Neural cell (in vitro differentiated cells): Measurements from ENCODE around the gene NUDCD2. TPM values are rescaled to one million over a fixed set of nuclear protein-coding genes. Genes with fewer than 3 reads are reported as not detected.
A peak's percentile ranks its signal among the peaks of the same experiment; 100 is the strongest.

Experiments used
- H2AFZ ChIP-seq: fragments of 200-600, 300-800 bp; sonication (generic), shearing (Covaris generic); 2 replicates; pipeline ENCODE4 v1.6.0; 2014; ENCODE audit warnings: low read depth, mild to moderate bottlenecking, antibody characterized with exemption, low read length, moderate library complexity
- H3F3A ChIP-seq: fragments of 200-600 bp; shearing (Covaris generic); 2 replicates; pipeline ENCODE4 v1.6.1; 2016; ENCODE audit warnings: mild to moderate bottlenecking, moderate library complexity, mixed read lengths, antibody characterized with exemption, low read length; ENCODE audit not compliant: insufficient read depth, poor library complexity, severe bottlenecking
- H3K27ac ChIP-seq: fragments of 200-600, 300-800 bp; sonication (generic), shearing (Covaris generic); 2 replicates; pipeline ENCODE4 v1.5.1; 2014; ENCODE audit warnings: mild to moderate bottlenecking, low read length, moderate library complexity
- H3K27me3 ChIP-seq: fragments of 300-800, 200-600 bp; sonication (generic), shearing (Covaris generic); 2 replicates; pipeline ENCODE4 v1.6.0; 2014; ENCODE audit warnings: mild to moderate bottlenecking, low read depth, low read length, moderate library complexity; ENCODE audit not compliant: insufficient read depth
- H3K36me3 ChIP-seq: fragments of 300-800, 200-600 bp; sonication (generic), shearing (Covaris generic); 2 replicates; pipeline ENCODE4 v1.5.1; 2014; ENCODE audit warnings: mild to moderate bottlenecking, antibody characterized with exemption, low read length, moderate library complexity; ENCODE audit not compliant: insufficient read depth
- H3K4me2 ChIP-seq: fragments of 300-800, 200-600 bp; sonication (generic), shearing (Covaris generic); 2 replicates; pipeline ENCODE4 v1.6.0; 2014; ENCODE audit warnings: mild to moderate bottlenecking, low read length
- H3K4me3 ChIP-seq: fragments of 300-800, 200-600 bp; sonication (generic), shearing (Covaris generic); 2 replicates; pipeline ENCODE4 v1.5.1; 2014; ENCODE audit warnings: mild to moderate bottlenecking, low read length, moderate library complexity
- H3K79me2 ChIP-seq: fragments of 200-600 bp; shearing (Covaris generic); replicated peaks from 2 replicates; pipeline ENCODE4 v1.6.0; 2014; ENCODE audit warnings: mild to moderate bottlenecking, low read length, moderate library complexity; ENCODE audit not compliant: insufficient read depth
- H3K9ac ChIP-seq: fragments of 300-800, 200-600 bp; sonication (generic), shearing (Covaris generic); 2 replicates; pipeline ENCODE4 v1.6.1; 2016; ENCODE audit warnings: mild to moderate bottlenecking, low read length, mixed read lengths
- H3K9me2 ChIP-seq: fragments of 200-600 bp; shearing (Covaris generic); 2 replicates; pipeline ENCODE4 v1.6.1; 2016; ENCODE audit warnings: mild to moderate bottlenecking, low read length, mixed read lengths; ENCODE audit not compliant: insufficient read depth
- H3K9me3 ChIP-seq: fragments of 200-600, 300-800 bp; sonication (generic), shearing (Covaris generic); 2 replicates; pipeline ENCODE4 v1.6.1; 2016; ENCODE audit warnings: mild to moderate bottlenecking, mixed run types, low read length, moderate library complexity, mixed read lengths
- H4K20me1 ChIP-seq: fragments of 200-600 bp; shearing (Covaris generic); 2 replicates; pipeline ENCODE4 v1.6.1; 2016; ENCODE audit warnings: mild to moderate bottlenecking, mixed run types; ENCODE audit not compliant: insufficient read depth
- CTCF ChIP-seq: fragments of 450-650 bp; IDR thresholded peaks from 2 replicates; pipeline ENCODE4 v1.5.1; 2014; ENCODE audit warnings: antibody characterized with exemption, mild to moderate bottlenecking, moderate library complexity; ENCODE audit not compliant: poor library complexity, severe bottlenecking
- EP300 ChIP-seq: fragments of 450-650 bp; conservative IDR thresholded peaks from 2 replicates; pipeline ENCODE4 v1.6.1; 2014; ENCODE audit warnings: antibody characterized with exemption, mild to moderate bottlenecking, moderate library complexity; ENCODE audit not compliant: poor library complexity, severe bottlenecking
- EZH2 ChIP-seq: fragments of 200-600, 300-800 bp; shearing (Covaris generic), sonication (generic); IDR thresholded peaks from 2 replicates; pipeline ENCODE4 v1.6.1; 2014; ENCODE audit warnings: antibody characterized with exemption, low read length, borderline replicate concordance, mild to moderate bottlenecking; ENCODE audit not compliant: insufficient read depth, poor library complexity, severe bottlenecking
- MXI1 ChIP-seq: fragments of 450-650 bp; conservative IDR thresholded peaks from 2 replicates; pipeline ENCODE4 v1.6.1; 2014; ENCODE audit warnings: antibody characterized with exemption, mild to moderate bottlenecking; ENCODE audit not compliant: poor library complexity, severe bottlenecking
- POLR2AphosphoS5 ChIP-seq: IDR thresholded peaks from 2 replicates; pipeline ENCODE4 v1.6.1; 2012
- RAD21 ChIP-seq: fragments of 450-650 bp; conservative IDR thresholded peaks from 2 replicates; pipeline ENCODE4 v1.6.1; 2014; ENCODE audit warnings: antibody characterized with exemption, mild to moderate bottlenecking, moderate library complexity
- REST ChIP-seq: IDR thresholded peaks from 2 replicates; pipeline ENCODE4 v1.6.1; 2012; ENCODE audit warnings: borderline replicate concordance
- SMC3 ChIP-seq: fragments of 450-650 bp; conservative IDR thresholded peaks from 2 replicates; pipeline ENCODE4 v1.6.1; 2014; ENCODE audit warnings: antibody characterized with exemption, mild to moderate bottlenecking, moderate library complexity; ENCODE audit not compliant: poor library complexity
- TAF1 ChIP-seq: IDR thresholded peaks from 2 replicates; pipeline ENCODE4 v1.6.1; 2012; ENCODE audit warnings: low read depth
- polyA plus RNA-seq: library from polyadenylated mRNA; depleted of rRNA; stranded (reverse); fragments of >200 nt; gene quantifications from 2 replicates; pipeline ENCODE4 v1.2.3, GENCODE V29; 2014

NUDCD2 gene
- polyA plus RNA-seq, 1 donor from 2014 or later, result 17.7 TPM

- Histone ChIP-seq H3F3A (no peaks in the 10 kb centered on the region), H3K9ac (peak overlapping the region; percentile 76), H3K36me3 (no peaks in the 10 kb centered on the region), H3K9me3 (no peaks in the 10 kb centered on the region), H2AFZ (peak overlapping the region; percentile 57), H3K27me3 (no peaks in the 10 kb centered on the region), H3K79me2 (peaks cover 50% of the 10 kb centered on the region), H3K9me2 (no peaks in the 10 kb centered on the region), H4K20me1 (no peaks in the 10 kb centered on the region), H3K4me2 (peak overlapping the region; percentile 81), H3K27ac (peak overlapping the region; percentile 82), H3K4me3 (peak overlapping the region; percentile 67)
- TF ChIP-seq RAD21, result no peak
- TF ChIP-seq EZH2, result no peak
- TF ChIP-seq CTCF, result no peak
- TF ChIP-seq EP300, result no peak
- no peak for TF ChIP-seq REST
- no peak for TF ChIP-seq SMC3
- no peak for TF ChIP-seq TAF1
- TF ChIP-seq POLR2AphosphoS5, result no peak
- TF ChIP-seq MXI1, result no peak
Measured at GRCh38 chr5:163506095-163506457, 46.2 kb upstream of the NUDCD2 start.

GRCh38 chr5:163505368-163506094 is 45.6 kb upstream of the NUDCD2 start, which contains the start of gene MAT2B:
Gene MAT2B (plus strand): TSS chr5:163505619. CDS start chr5:163505687, 68 bp downstream.
- Histone ChIP-seq H3K4me3 (peak within 1 kb of the TSS; percentile 67), H3K79me2 (peaks cover 45% of the 10 kb centered on the region), H3K9me2 (no peaks in the 10 kb centered on the region), H3K9me3 (no peaks in the 10 kb centered on the region), H3K36me3 (no peaks in the 10 kb centered on the region), H2AFZ (peak within 1 kb of the TSS; percentile 77), H3K4me2 (peak within 1 kb of the TSS; percentile 88), H4K20me1 (no peaks in the 10 kb centered on the region), H3K27me3 (no peaks in the 10 kb centered on the region), H3K9ac (peak within 1 kb of the TSS; percentile 76), H3F3A (no peaks in the 10 kb centered on the region), H3K27ac (peak within 1 kb of the TSS; percentile 82)
- peak; percentile 33 for TF ChIP-seq RAD21
- peak; percentile 87 for TF ChIP-seq MXI1
- no peak for TF ChIP-seq EP300
- TF ChIP-seq REST, result peak; percentile 26
- peak; percentile 44 for TF ChIP-seq TAF1
- peak; percentile 77 for TF ChIP-seq CTCF
- peak; percentile 90 for TF ChIP-seq POLR2AphosphoS5
- no peak for TF ChIP-seq EZH2
- TF ChIP-seq SMC3, result peak; percentile 50
